Neuronal stem cell (in vitro differentiated cells): ENCODE results near the gene TRAF3.

ENCODE experiments used
- DNase-seq: peaks from one replicate; pipeline ENCODE4 v3.0.0-alpha.2; 2013; ENCODE audit warnings: low spot score
- H2AFZ ChIP-seq: one replicate; pipeline ENCODE4 v1.6.1; 2013; ENCODE audit warnings: mild to moderate bottlenecking, low read length, inconsistent platforms
- H2AK5ac ChIP-seq: 2 replicates; pipeline ENCODE4 v1.6.1; 2013; ENCODE audit warnings: low read depth, mild to moderate bottlenecking, inconsistent platforms, low read length, moderate library complexity, mixed read lengths
- H2BK120ac ChIP-seq: 2 replicates; pipeline ENCODE4 v1.6.1; 2013; ENCODE audit warnings: low read depth, mild to moderate bottlenecking, inconsistent platforms, low read length, moderate library complexity, mixed read lengths
- H2BK12ac ChIP-seq: one replicate; pipeline ENCODE4 v1.6.1; 2013; ENCODE audit warnings: low read length, inconsistent platforms
- H2BK15ac ChIP-seq: 2 replicates; pipeline ENCODE4 v1.6.1; 2013; ENCODE audit warnings: mild to moderate bottlenecking, low read length, inconsistent platforms, mixed read lengths
- H2BK5ac ChIP-seq: one replicate; pipeline ENCODE4 v1.6.1; 2013; ENCODE audit warnings: inconsistent platforms, mild to moderate bottlenecking, low read length, moderate library complexity
- H3K14ac ChIP-seq: one replicate; pipeline ENCODE4 v1.6.1; 2013; ENCODE audit warnings: low read length, inconsistent platforms
- H3K18ac ChIP-seq: 2 replicates; pipeline ENCODE4 v1.6.1; 2013; ENCODE audit warnings: low read length, inconsistent platforms
- H3K23ac ChIP-seq: 2 replicates; pipeline ENCODE4 v1.6.1; 2013; ENCODE audit warnings: low read depth, mild to moderate bottlenecking, mixed read lengths, low read length, inconsistent platforms; ENCODE audit not compliant: poor library complexity
- H3K27ac ChIP-seq: replicated peaks from 3 replicates; pipeline ENCODE4 v1.5.1; 2013; ENCODE audit warnings: low read length, inconsistent platforms
- H3K27me3 ChIP-seq, 3 experiments: 2 replicates each; pipeline ENCODE4 v1.6.1; 2013; ENCODE audit warnings: low read length in 3 of 3, mild to moderate bottlenecking in 2 of 3, inconsistent platforms in 1 of 3, low read depth in 1 of 3, mixed read lengths in 1 of 3, moderate library complexity in 1 of 3; ENCODE audit not compliant: control insufficient read depth in 3 of 3, insufficient read depth in 3 of 3
- H3K36me3 ChIP-seq, 2 donors: replicated peaks in 1 of 2; 2 replicates each; pipeline ENCODE4 v1.6.1; 2013; ENCODE audit warnings: low read length in 2 of 2; ENCODE audit not compliant: control insufficient read depth in 2 of 2, insufficient read depth in 2 of 2
- H3K4ac ChIP-seq: 2 replicates; pipeline ENCODE4 v1.6.1; 2013; ENCODE audit warnings: inconsistent platforms, mild to moderate bottlenecking, low read length, moderate library complexity
- H3K4me1 ChIP-seq, 2 donors: 1 replicate in 1 of 2; 2 replicates in 1 of 2; pipeline ENCODE4 v1.6.1; 2013; ENCODE audit warnings: low read length in 2 of 2, low read depth in 1 of 2; ENCODE audit not compliant: control insufficient read depth in 2 of 2, insufficient read depth in 1 of 2
- H3K4me2 ChIP-seq: one replicate; pipeline ENCODE4 v1.6.1; 2013; ENCODE audit warnings: mild to moderate bottlenecking, low read length, inconsistent platforms; ENCODE audit not compliant: insufficient read depth, poor library complexity, severe bottlenecking
- H3K4me3 ChIP-seq, 2 donors: 2 replicates each; pipeline ENCODE4 v1.5.1; 2013; ENCODE audit warnings: low read length in 2 of 2, mild to moderate bottlenecking in 2 of 2, inconsistent platforms in 1 of 2, moderate library complexity in 1 of 2
- H3K79me1 ChIP-seq: one replicate; pipeline ENCODE4 v1.6.1; 2013; ENCODE audit warnings: low read depth, mild to moderate bottlenecking, inconsistent platforms, low read length, moderate library complexity
- H3K9ac ChIP-seq: one replicate; pipeline ENCODE4 v1.6.1; 2013; ENCODE audit warnings: mild to moderate bottlenecking, low read depth, low read length, inconsistent platforms; ENCODE audit not compliant: poor library complexity
- H3K9me3 ChIP-seq, 2 donors: replicated peaks in 1 of 2; 2 replicates each; pipeline versions ENCODE3 to v1.6.1; 2013; ENCODE audit warnings: low read length in 2 of 2, mild to moderate bottlenecking in 2 of 2, inconsistent platforms in 1 of 2, low read depth in 1 of 2, mixed read lengths in 1 of 2, moderate library complexity in 1 of 2; ENCODE audit not compliant: control insufficient read depth in 2 of 2, insufficient read depth in 1 of 2
- H4K8ac ChIP-seq: one replicate; pipeline ENCODE4 v1.6.1; 2013; ENCODE audit warnings: low read depth, mild to moderate bottlenecking, inconsistent platforms, low read length, moderate library complexity
- H4K91ac ChIP-seq: one replicate; pipeline ENCODE4 v1.6.1; 2013; ENCODE audit warnings: low read length, low read depth, mild to moderate bottlenecking, inconsistent platforms; ENCODE audit not compliant: poor library complexity
- WGBS, 2 donors: extraction: QIAGEN DNeasy Blood & Tissue Kit; methylation state at CpG; one replicate each; pipeline ENCODE4 v1.1.7; 2013; ENCODE audit warnings: missing lambda C conversion rate in 2 of 2, mixed read lengths in 1 of 2; ENCODE audit not compliant: insufficient read length in 2 of 2, insufficient replicate concordance in 1 of 2; ENCODE audit errors: extremely low coverage in 2 of 2; 5-methylcytosine and 5-hydroxymethylcytosine counted together

The TRAF3 gene

DNA sequence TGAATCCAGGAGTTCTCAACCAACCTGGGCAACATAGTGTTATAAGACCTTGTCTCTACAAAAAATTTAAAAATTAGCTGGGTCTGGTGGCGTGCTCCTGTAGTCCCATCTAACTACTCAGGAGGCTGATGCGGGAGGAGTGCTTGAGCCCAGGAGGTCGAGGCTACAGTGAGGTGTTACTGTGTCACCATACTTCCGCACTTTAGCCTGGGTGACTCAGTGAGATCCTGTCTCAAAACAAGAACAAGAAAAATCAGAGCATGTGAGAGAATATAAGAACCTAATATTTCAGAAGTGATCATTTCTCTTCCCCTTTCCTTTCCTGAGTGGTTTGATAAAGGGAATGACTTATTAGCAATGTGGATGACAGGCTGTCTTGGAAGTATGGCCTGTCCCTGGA is 9.5 kb downstream of the TRAF3 start:
- H3K27me3 ChIP-seq, result no peaks in the 10 kb centered on the region

DNA sequence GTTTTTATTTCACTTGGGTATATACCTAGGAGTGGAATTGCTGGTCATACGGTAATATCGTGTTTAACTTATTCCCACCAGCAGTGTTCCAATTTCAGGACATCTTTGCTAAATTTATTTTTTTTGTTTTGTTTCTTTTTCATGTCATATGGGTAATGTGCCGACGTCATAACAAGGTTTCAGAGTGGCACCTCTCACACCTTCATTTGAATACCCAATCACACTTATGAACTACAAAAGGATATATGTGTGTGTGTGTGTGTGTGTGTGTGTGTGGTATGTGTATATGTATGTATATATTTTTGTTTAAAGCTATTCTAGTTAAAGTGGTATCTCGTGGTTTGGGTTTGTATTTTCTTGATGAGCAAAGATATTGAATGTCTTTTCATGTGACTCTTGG is 12.1 kb downstream of the TRAF3 start:
- no peak overlapping the region for H2BK15ac ChIP-seq
- no peak overlapping the region for H3K23ac ChIP-seq
- no peak overlapping the region for H3K4me2 ChIP-seq
- H2AFZ ChIP-seq, result no peak overlapping the region
- no CpG with 5 or more reads among the region's 5 CpGs for WGBS, 2 donors
- H3K18ac ChIP-seq, result no peak overlapping the region
- H3K79me1 ChIP-seq, result no peaks in the 10 kb centered on the region
- H3K27me3 ChIP-seq, result no peaks in the 10 kb centered on the region
- no peak overlapping the region for H2AK5ac ChIP-seq
- no peak overlapping the region for H3K27ac ChIP-seq
- no peak for DNase-seq
- no peak overlapping the region for H2BK12ac ChIP-seq
- H3K9me3 ChIP-seq, result peaks cover 4 to 5% of the 10 kb centered on the region in 2 donors
- H2BK120ac ChIP-seq, result no peak overlapping the region
- no peak overlapping the region for H3K4me3 ChIP-seq
- H3K14ac ChIP-seq, result no peak overlapping the region
- no peak overlapping the region for H3K4ac ChIP-seq
- no peaks in the 10 kb centered on the region for H3K36me3 ChIP-seq
- H3K9ac ChIP-seq, result no peak overlapping the region
- no peaks in the 10 kb centered on the region for H3K4me1 ChIP-seq
- no peak overlapping the region for H4K91ac ChIP-seq
- H4K8ac ChIP-seq, result no peak overlapping the region
- H2BK5ac ChIP-seq, result no peak overlapping the region

More for the DNA sequence above, 9.5 kb downstream of the TRAF3 start:
- Histone ChIP-seq H2BK15ac (no peak overlapping the region), H3K9me3 (no peaks in the 10 kb centered on the region), H3K23ac (no peak overlapping the region), H3K4ac (no peak overlapping the region), H3K27ac (no peak overlapping the region), H3K9ac (no peak overlapping the region), H3K14ac (no peak overlapping the region), H3K4me1 (peaks cover 0 to 3% of the 10 kb centered on the region in 2 donors), H2AK5ac (no peak overlapping the region), H4K91ac (no peak overlapping the region), H3K18ac (no peak overlapping the region), H2BK12ac (no peak overlapping the region), H2BK5ac (no peak overlapping the region), H2AFZ (no peak overlapping the region), H3K4me3 (no peak overlapping the region), H3K79me1 (no peaks in the 10 kb centered on the region), H4K8ac (no peak overlapping the region), H3K36me3 (no peaks in the 10 kb centered on the region), H3K4me2 (no peak overlapping the region), H2BK120ac (no peak overlapping the region)
- no peak for DNase-seq
- no CpG with 5 or more reads among the region's 4 CpGs for WGBS, 2 donors

DNA sequence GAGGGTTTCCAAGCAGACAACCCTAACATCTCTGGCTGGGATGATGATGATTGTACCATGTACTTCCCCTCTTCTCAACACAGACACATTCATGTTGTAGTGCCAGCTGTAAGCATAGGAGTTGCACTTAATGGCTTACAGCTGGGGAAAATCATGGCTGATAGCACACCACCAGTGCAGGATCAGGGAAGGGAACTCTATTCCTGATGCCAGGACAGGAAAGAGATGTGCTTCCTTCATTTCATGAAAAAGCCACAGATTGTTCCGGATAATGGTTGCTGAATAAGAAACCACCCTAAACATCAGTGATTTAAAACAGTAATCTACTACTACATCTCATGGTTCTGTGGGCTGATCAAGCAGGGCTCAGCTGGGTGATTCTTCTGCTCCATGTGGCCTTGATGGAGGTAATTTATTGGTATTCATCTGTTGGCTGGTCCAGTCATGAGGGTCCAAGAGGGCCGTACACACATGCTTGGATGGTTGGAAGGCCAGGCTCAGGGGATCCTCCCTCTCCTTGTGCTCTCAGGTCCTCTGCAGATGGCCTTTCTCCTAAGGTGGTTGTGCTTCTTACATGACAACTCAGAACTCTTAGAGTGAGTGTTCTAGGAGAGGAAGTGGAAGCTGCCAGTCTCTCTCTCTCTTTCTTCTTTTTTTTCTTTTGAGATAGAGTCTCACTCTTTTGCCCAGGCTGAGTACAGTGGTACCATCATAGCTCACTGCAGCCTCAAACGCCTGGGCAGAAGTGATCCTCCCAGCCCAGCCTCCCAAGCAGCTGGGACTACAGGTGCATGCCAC is 16.5 kb downstream of the TRAF3 start:
- Histone ChIP-seq H3K36me3 (no peaks in the 10 kb centered on the region), H4K8ac (no peak overlapping the region), H2BK15ac (no peak overlapping the region), H3K27ac (no peak overlapping the region), H3K4me3 (no peak overlapping the region), H3K23ac (no peak overlapping the region), H3K4ac (no peak overlapping the region), H3K9me3 (peaks cover 4 to 5% of the 10 kb centered on the region in 2 donors), H4K91ac (no peak overlapping the region), H2AK5ac (no peak overlapping the region), H3K4me2 (no peak overlapping the region), H3K79me1 (no peaks in the 10 kb centered on the region), H2BK5ac (no peak overlapping the region), H2BK12ac (no peak overlapping the region), H3K4me1 (peaks cover 3 to 7% of the 10 kb centered on the region in 2 donors), H3K14ac (no peak overlapping the region), H3K18ac (no peak overlapping the region), H2AFZ (no peak overlapping the region), H3K9ac (no peak overlapping the region), H3K27me3 (no peaks in the 10 kb centered on the region), H2BK120ac (no peak overlapping the region)
- DNase-seq, result no peak
- WGBS, 2 donors, result no CpG with 5 or more reads among the region's 3 CpGs

DNA sequence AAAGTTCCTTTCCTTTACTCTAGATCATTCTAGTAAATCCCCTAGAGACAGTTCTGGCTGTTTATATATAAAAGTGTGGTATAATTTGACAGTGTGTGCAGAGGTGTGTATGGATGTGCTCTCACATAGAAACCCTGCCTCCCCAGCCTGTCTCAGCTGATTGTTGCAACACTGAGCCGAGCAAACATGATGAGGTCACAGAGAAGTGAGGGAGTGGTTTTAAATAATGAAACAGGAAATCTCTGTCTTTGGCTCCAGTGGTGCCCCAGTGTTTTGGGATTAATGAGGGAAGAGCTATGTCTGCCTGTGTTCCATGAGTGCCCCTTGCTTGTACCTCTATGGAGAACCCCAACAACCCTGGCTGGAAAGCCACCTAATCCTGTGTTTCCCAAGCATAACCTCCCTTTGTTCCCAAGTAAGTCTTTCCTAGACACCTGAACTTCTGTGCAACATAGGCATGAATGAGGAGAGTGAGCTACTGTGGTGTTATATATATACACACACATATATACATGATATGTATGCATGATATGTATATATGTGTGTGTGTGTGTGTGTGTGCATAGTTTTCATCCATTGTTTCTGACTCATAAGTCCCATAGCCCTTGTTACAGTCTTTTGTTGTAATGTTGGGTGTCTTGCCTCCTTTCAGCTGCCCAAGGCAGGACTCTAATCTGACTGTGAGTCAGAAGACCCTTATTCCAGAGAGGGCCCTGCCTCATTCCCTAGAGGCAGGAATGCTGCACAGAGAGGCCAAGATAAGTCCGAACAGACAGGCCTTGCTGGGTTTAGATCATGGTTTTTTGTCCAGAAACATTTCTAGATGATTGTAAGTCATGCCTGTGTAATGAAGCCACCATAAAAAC is 18.0 kb downstream of the TRAF3 start:
- no CpG with 5 or more reads among the region's 2 CpGs for WGBS, 2 donors
- Histone ChIP-seq H3K9ac (no peak overlapping the region), H3K27me3 (no peaks in the 10 kb centered on the region)

More for the DNA sequence above, 18.0 kb downstream of the TRAF3 start:
- no peak overlapping the region for H4K91ac ChIP-seq
- H4K8ac ChIP-seq, result no peak overlapping the region
- H2BK15ac ChIP-seq, result no peak overlapping the region
- no peak overlapping the region for H3K27ac ChIP-seq
- H2AFZ ChIP-seq, result peak overlapping the region; percentile 35
- H3K4me1 ChIP-seq, result peaks cover 3 to 7% of the 10 kb centered on the region in 2 donors
- H3K9me3 ChIP-seq, result peaks cover 4 to 5% of the 10 kb centered on the region in 2 donors
- H3K14ac ChIP-seq, result no peak overlapping the region
- H2BK5ac ChIP-seq, result no peak overlapping the region
- DNase-seq, result no peak
- no peak overlapping the region for H3K18ac ChIP-seq
- H3K36me3 ChIP-seq, result no peaks in the 10 kb centered on the region
- no peak overlapping the region for H3K4ac ChIP-seq
- no peak overlapping the region for H2BK120ac ChIP-seq
- H3K4me2 ChIP-seq, result no peak overlapping the region
- H3K4me3 ChIP-seq, result no peak overlapping the region
- H2AK5ac ChIP-seq, result no peak overlapping the region
- H2BK12ac ChIP-seq, result no peak overlapping the region
- H3K23ac ChIP-seq, result no peak overlapping the region
- H3K79me1 ChIP-seq, result no peaks in the 10 kb centered on the region
